ENCODE data around the gene MED19.

MED19 gene

DNA sequence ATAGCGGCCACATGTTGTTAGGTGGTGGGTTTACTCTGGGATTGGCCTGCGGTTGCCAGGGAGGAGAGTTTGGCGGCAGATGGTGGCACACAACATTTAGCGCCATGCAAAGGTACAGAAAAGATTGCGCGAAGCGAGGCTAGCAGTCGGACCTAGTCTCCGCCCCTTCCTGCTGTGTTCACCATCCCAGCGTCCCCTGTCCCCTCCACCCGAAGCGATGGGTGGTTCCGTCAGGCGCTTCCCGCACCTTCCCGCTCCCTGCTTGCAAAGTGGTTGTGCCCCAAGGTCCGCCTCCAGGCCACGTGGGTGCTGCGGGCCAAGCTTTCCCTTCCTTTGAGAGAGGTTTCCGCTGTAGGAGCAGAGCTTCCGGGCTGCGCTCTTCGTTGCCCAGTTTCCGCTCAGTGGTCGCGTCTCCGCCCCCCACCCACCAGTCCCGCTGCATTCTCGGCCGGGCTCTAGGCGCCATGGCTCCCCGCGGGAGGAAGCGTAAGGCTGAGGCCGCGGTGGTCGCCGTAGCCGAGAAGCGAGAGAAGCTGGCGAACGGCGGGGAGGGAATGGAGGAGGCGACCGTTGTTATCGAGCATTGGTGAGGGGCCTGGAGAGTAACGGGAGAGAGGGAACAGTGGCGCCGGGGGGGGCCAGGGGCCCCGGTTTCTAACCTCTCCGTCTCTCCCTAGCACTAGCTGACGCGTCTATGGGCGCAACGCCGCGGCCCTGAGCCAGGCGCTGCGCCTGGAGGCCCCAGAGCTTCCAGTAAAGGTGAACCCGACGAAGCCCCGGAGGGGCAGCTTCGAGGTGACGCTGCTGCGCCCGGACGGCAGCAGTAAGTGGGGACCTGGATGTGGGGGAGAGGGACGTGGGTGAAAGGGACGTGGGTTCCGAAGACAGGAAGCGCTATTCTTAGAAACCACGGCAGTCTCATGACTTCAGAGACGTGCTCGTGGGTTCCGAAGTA lies 29.4 kb upstream of the MED19 start, which contains the start of gene SELENOH:
SELENOH (plus strand) TSS at position 360 of the 955 bp plus-strand sequence; CDS start at position 465, 105 bp downstream.
- no peaks in the 10 kb centered on the region for H3K27me3 ChIP-seq (ENCODE audit: control insufficient read depth, insufficient read depth, low read length)
- peak within 1 kb of the TSS; percentile 69 for H3K9ac ChIP-seq
- TF ChIP-seq, protein P1, sequence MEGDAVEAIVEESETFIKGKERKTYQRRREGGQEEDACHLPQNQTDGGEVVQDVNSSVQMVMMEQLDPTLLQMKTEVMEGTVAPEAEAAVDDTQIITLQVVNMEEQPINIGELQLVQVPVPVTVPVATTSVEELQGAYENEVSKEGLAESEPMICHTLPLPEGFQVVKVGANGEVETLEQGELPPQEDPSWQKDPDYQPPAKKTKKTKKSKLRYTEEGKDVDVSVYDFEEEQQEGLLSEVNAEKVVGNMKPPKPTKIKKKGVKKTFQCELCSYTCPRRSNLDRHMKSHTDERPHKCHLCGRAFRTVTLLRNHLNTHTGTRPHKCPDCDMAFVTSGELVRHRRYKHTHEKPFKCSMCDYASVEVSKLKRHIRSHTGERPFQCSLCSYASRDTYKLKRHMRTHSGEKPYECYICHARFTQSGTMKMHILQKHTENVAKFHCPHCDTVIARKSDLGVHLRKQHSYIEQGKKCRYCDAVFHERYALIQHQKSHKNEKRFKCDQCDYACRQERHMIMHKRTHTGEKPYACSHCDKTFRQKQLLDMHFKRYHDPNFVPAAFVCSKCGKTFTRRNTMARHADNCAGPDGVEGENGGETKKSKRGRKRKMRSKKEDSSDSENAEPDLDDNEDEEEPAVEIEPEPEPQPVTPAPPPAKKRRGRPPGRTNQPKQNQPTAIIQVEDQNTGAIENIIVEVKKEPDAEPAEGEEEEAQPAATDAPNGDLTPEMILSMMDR (IDR thresholded peaks at IDR 0.05), result no peak
- H3K4me2 ChIP-seq (ENCODE audit: low read length), result peak within 1 kb of the TSS; percentile 84
- H3K27ac ChIP-seq, result peak within 1 kb of the TSS; percentile 85
- no peaks in the 10 kb centered on the region for H3K36me3 ChIP-seq (ENCODE audit: control insufficient read depth, insufficient read depth, low read length)
- H3K4me1 ChIP-seq, result no peaks in the 10 kb centered on the region
- peak within 1 kb of the TSS; percentile 68 for H3K4me3 ChIP-seq (ENCODE audit: low read depth, low read length)
- H3K79me2 ChIP-seq, result no peaks in the 10 kb centered on the region
- H2AFZ ChIP-seq, result peak within 1 kb of the TSS; percentile 91
- H3K9me3 ChIP-seq (ENCODE audit: control insufficient read depth, low read length), result no peaks in the 10 kb centered on the region

DNA sequence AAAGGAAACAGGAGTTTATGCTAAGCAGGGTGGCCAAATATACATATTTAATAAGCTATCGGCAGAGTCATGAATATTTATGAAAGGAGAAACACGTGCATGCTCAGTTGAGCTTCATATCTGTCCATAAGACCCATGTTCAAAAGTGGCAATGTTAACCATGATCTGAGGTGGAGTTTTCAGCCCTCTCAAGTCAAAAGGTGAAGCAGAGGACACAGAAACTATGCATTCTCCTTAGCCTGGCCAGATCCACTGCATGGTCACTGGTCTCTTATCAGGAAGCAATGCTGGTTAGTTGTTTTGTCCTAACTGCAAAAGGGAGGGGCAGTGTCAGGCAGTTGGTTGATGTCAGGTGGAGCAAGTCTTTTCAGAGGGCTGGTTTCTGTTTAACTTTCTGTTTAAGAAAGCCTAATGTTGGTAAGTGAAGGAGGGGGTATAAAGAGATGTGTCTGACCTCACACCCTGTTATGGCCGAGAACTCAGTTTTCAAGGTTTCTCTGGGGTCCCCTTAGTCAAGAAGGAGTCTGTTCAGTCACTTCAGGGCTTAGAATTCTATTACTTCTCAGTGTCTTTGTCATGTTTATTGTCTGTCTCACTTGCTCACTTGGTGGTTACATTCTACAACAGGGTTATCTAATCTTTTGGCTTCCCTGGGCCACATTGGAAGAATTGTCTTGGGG lies 23.7 kb upstream of the MED19 start:
- TF ChIP-seq, protein P1 (IDR thresholded peaks at IDR 0.05), result no peak
- H3K79me2 ChIP-seq, result peaks cover 16% of the 10 kb centered on the region
- no peak overlapping the region for H2AFZ ChIP-seq
- no peak overlapping the region for H3K4me3 ChIP-seq (ENCODE audit: low read depth, low read length)
- H3K36me3 ChIP-seq (ENCODE audit: control insufficient read depth, insufficient read depth, low read length), result no peaks in the 10 kb centered on the region
- no peaks in the 10 kb centered on the region for H3K27me3 ChIP-seq (ENCODE audit: control insufficient read depth, insufficient read depth, low read length)
- H3K4me2 ChIP-seq (ENCODE audit: low read length), result no peak overlapping the region
- H3K9ac ChIP-seq, result no peak overlapping the region
- no peaks in the 10 kb centered on the region for H3K4me1 ChIP-seq
- no peaks in the 10 kb centered on the region for H3K9me3 ChIP-seq (ENCODE audit: control insufficient read depth, low read length)
- H3K27ac ChIP-seq, result no peak overlapping the region

DNA sequence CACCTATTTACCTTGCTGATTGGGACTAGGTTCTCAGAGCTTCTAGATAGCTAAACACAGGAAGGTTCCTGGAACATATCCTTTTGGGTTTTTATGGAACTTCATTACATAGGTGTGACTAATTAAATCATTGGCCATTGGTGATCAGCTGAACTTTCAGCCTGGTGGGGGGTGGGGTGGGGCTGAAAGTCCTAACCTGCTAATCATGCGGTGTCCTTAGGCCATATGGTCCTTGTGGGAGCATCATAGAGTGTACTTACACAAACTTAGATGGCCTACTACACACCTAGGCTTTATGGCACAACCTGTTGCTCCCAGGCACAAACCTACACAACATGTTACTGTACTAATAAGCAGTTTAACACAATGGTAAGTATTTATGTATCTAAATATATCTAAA lies 20.6 kb upstream of the MED19 start:
- Histone ChIP-seq H3K9me3 (ENCODE audit: control insufficient read depth, low read length) (no peaks in the 10 kb centered on the region), H3K79me2 (peaks cover 23% of the 10 kb centered on the region)

DNA sequence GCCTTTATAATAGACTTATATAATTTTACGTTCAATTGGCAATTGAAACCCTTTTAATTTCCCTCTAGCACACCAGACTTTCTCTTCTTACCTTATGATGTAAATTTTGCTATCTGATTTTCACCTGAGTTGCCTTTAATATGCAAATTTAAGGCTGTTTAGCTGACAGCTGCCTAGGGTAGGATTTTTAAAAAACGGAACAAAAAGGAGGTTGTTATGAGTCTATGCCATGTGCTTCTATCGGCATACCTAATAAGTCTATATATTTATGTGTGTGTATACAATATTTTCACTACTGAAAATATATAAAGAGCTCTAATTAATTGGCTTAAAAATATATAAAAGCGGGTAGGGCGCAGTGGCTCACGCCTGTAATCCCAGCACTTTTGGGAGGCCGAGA lies 17.5 kb upstream of the MED19 start:
- Histone ChIP-seq H3K4me2 (ENCODE audit: low read length) (no peak overlapping the region), H3K79me2 (peaks cover 23% of the 10 kb centered on the region), H3K4me3 (ENCODE audit: low read depth, low read length) (no peak overlapping the region), H3K27me3 (ENCODE audit: control insufficient read depth, insufficient read depth, low read length) (no peaks in the 10 kb centered on the region), H3K9ac (no peak overlapping the region), H3K4me1 (no peaks in the 10 kb centered on the region), H2AFZ (no peak overlapping the region), H3K27ac (no peak overlapping the region), H3K36me3 (ENCODE audit: control insufficient read depth, insufficient read depth, low read length) (no peaks in the 10 kb centered on the region), H3K9me3 (ENCODE audit: control insufficient read depth, low read length) (no peaks in the 10 kb centered on the region)
- TF ChIP-seq, protein P1 (IDR thresholded peaks at IDR 0.05), result no peak

More for the DNA sequence above, 20.6 kb upstream of the MED19 start:
- Histone ChIP-seq H3K9ac (no peak overlapping the region), H3K27me3 (ENCODE audit: control insufficient read depth, insufficient read depth, low read length) (no peaks in the 10 kb centered on the region), H2AFZ (no peak overlapping the region), H3K36me3 (ENCODE audit: control insufficient read depth, insufficient read depth, low read length) (no peaks in the 10 kb centered on the region), H3K4me1 (no peaks in the 10 kb centered on the region), H3K4me3 (ENCODE audit: low read depth, low read length) (no peak overlapping the region), H3K4me2 (ENCODE audit: low read length) (no peak overlapping the region), H3K27ac (no peak overlapping the region)
- TF ChIP-seq, protein P1 (IDR thresholded peaks at IDR 0.05), result no peak

Measured in parathyroid adenoma (tissue), 2 donors.